ENCODE measurements around the gene TCERG1L. TPM values are rescaled to one million over a fixed set of nuclear protein-coding genes. Genes with fewer than 3 reads are reported as not detected.
"Not testable (repeated sequence)": the region's sequence is repeated elsewhere in the genome, so short reads cannot be mapped to it uniquely, and the experiment has no call there.

The TCERG1L gene
- total RNA-seq, 1 donor from 2014 or later: not detected

GRCh38 chr10:131155876-131156230 is 155.7 kb downstream of the TCERG1L start:
- ATAC-seq: no peak
- TF ChIP-seq CTCF (IDR thresholded peaks at IDR 0.05): no peak
- intact Hi-C loops (cut with DNase I): no loop called here

GRCh38 chr10:131155218-131155875 is 156.2 kb downstream of the TCERG1L start:
- no peak for TF ChIP-seq CTCF (IDR thresholded peaks at IDR 0.05)
- Histone ChIP-seq H3K4me1 (no peaks in the 10 kb centered on the region), H3K27ac (no peak overlapping the region), H3K4me3 (no peak overlapping the region), H3K36me3 (no peaks in the 10 kb centered on the region), H3K27me3 (peaks cover 10% of the 10 kb centered on the region), H3K9me3 (no peaks in the 10 kb centered on the region)
- intact Hi-C loops (cut with DNase I): no loop called here
- peak; percentile 42 for DNase-seq
- ATAC-seq: no peak

More at GRCh38 chr10:131155876-131156230, 155.7 kb downstream of the TCERG1L start:
- H3K9me3 ChIP-seq: no peaks in the 10 kb centered on the region
- peaks cover 10% of the 10 kb centered on the region for H3K27me3 ChIP-seq
- H3K4me3 ChIP-seq: no peak overlapping the region
- DNase-seq: peak; percentile 6
- H3K27ac ChIP-seq: no peak overlapping the region
- no peaks in the 10 kb centered on the region for H3K4me1 ChIP-seq
- H3K36me3 ChIP-seq: no peaks in the 10 kb centered on the region

GRCh38 chr10:131154306-131155025 is 157.1 kb downstream of the TCERG1L start:
- ATAC-seq (peak; percentile 8), DNase-seq (peak; percentile 57)
- no peak for TF ChIP-seq CTCF (IDR thresholded peaks at IDR 0.05)
- Histone ChIP-seq H3K4me1 (no peaks in the 10 kb centered on the region), H3K27ac (no peak overlapping the region), H3K27me3 (peaks cover 10% of the 10 kb centered on the region), H3K9me3 (no peaks in the 10 kb centered on the region), H3K36me3 (no peaks in the 10 kb centered on the region), H3K4me3 (no peak overlapping the region)
- intact Hi-C loops (cut with DNase I): no loop called here

- H3K4me1 ChIP-seq; H3K27ac ChIP-seq; H3K4me3 ChIP-seq; ATAC-seq; intact Hi-C loops (cut with DNase I); DNase-seq; H3K9me3 ChIP-seq; H3K36me3 ChIP-seq: not testable (repeated sequence)
- H3K27me3 ChIP-seq: peaks cover 10% of the 10 kb centered on the region
Observed at GRCh38 chr10:131152456-131152855, 159.1 kb downstream of the TCERG1L start.

DNA sequence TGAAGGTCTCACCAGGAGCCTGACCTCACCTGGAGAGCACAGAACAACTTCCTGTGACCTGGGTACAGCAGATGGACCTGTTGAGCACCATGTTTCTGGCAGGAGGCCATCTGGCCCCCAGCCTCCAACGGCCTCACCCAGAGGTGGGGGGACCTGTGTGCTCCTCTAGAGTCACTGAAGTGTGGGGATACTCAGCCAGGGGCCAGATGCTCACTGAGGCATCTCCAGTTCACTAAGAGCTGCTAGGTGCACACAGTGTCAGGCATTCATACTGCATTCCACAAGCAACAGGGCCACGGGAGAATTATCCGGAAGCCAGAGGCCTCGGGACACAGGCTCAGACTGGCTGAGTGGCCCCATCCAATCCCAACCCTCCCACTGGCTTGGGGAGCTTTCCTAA is 161.4 kb downstream of the TCERG1L start:
- DNase-seq (no peak), ATAC-seq (no peak)
- intact Hi-C loops (cut with DNase I): no loop called here
- no peak for TF ChIP-seq CTCF (IDR thresholded peaks at IDR 0.05)
- Histone ChIP-seq H3K27ac (no peak overlapping the region), H3K4me3 (no peak overlapping the region), H3K36me3 (no peaks in the 10 kb centered on the region), H3K27me3 (peaks cover 10% of the 10 kb centered on the region), H3K4me1 (no peaks in the 10 kb centered on the region), H3K9me3 (no peaks in the 10 kb centered on the region)

GRCh38 chr10:131149586-131149985 is 161.9 kb downstream of the TCERG1L start:
- Histone ChIP-seq H3K9me3 (no peaks in the 10 kb centered on the region), H3K27ac (no peak overlapping the region), H3K4me3 (no peak overlapping the region), H3K4me1 (no peaks in the 10 kb centered on the region), H3K27me3 (peaks cover 10% of the 10 kb centered on the region), H3K36me3 (no peaks in the 10 kb centered on the region)
- DNase-seq (no peak), ATAC-seq (no peak)
- intact Hi-C loops (cut with DNase I): no loop called here
- no peak for TF ChIP-seq CTCF (IDR thresholded peaks at IDR 0.05)

Measured in upper lobe of right lung (tissue), 1 donor.